ENCODE data around the gene CD59.

DNA sequence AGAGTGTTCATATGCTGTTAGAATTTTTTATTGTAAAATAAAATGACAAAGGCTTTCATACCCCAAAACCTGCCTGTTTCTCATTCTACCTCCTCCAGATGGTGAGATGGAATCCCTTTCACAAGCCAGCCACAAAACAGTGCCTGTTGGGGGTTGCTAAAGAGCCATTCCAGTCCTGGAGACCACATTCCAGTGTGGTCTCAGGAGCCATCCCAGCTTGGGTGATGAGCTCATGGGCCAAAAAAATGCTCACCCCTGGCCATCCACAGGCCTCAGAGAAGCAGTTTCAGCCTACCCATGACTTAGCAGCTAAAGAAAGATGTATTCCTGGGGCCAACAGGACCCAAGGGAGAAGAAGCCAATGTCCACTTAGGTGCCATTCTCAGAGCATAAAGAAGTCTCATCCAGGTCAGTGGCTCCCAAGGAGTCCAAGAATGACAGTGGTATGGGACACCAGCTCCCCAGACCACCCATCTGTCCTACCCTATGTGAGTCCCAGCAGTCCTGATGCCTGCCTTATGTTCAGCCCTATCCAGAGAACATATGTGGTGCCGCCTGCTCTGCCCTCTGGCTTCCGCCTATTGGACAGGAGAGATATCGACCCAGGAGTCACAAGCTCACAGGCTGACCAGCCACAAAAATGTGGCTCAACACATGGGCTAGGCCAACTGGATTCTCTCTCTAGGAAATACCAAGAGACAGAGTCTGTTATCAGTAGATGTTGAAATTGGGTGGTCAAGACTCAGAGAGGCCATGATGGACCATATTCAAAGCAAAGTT is 62.0 kb downstream of the CD59 start:
- TF ChIP-seq POLR2A (IDR thresholded peaks at IDR 0.05) = no peak
- TF ChIP-seq, protein P1, sequence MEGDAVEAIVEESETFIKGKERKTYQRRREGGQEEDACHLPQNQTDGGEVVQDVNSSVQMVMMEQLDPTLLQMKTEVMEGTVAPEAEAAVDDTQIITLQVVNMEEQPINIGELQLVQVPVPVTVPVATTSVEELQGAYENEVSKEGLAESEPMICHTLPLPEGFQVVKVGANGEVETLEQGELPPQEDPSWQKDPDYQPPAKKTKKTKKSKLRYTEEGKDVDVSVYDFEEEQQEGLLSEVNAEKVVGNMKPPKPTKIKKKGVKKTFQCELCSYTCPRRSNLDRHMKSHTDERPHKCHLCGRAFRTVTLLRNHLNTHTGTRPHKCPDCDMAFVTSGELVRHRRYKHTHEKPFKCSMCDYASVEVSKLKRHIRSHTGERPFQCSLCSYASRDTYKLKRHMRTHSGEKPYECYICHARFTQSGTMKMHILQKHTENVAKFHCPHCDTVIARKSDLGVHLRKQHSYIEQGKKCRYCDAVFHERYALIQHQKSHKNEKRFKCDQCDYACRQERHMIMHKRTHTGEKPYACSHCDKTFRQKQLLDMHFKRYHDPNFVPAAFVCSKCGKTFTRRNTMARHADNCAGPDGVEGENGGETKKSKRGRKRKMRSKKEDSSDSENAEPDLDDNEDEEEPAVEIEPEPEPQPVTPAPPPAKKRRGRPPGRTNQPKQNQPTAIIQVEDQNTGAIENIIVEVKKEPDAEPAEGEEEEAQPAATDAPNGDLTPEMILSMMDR (IDR thresholded peaks at IDR 0.05) = no peak
- no peak for TF ChIP-seq POLR2AphosphoS5 (IDR thresholded peaks at IDR 0.05)
